Measurements from ENCODE around the gene MPPED2. TPM values are rescaled to one million over a fixed set of nuclear protein-coding genes. Genes with fewer than 3 reads are reported as not detected.

The MPPED2 gene
- total RNA-seq: 0.42 and 1.8 TPM in 2 replicates

GRCh38 chr11:30586251-30587144, at the start of gene MPPED2:
TSS of gene MPPED2 (minus strand) at chr11:30586353. CDS start at chr11:30580373, 5,980 bp downstream.
- TF ChIP-seq CTCF (IDR thresholded peaks at IDR 0.05; ENCODE audit: insufficient read depth, low read length, poor library complexity, severe bottlenecking): no peak
- Histone ChIP-seq H3K4me3 (ENCODE audit: low read depth, low read length) (peak within 1 kb of the TSS; percentile 53), H3K27me3 (ENCODE audit: control insufficient read depth, insufficient read depth, low read length) (peaks cover 31% of the 10 kb centered on the region), H3K36me3 (ENCODE audit: control insufficient read depth, insufficient read depth, low read length) (no peaks in the 10 kb centered on the region)
- DNase-seq (ENCODE audit: low read depth): no peak

- peak overlapping the region; percentile 33 for H3K4me3 ChIP-seq (ENCODE audit: low read depth, low read length)
- peak; percentile 26 for DNase-seq (ENCODE audit: low read depth)
- no peaks in the 10 kb centered on the region for H3K36me3 ChIP-seq (ENCODE audit: control insufficient read depth, insufficient read depth, low read length)
- no peak for TF ChIP-seq CTCF (IDR thresholded peaks at IDR 0.05; ENCODE audit: insufficient read depth, low read length, poor library complexity, severe bottlenecking)
- no peaks in the 10 kb centered on the region for H3K27me3 ChIP-seq (ENCODE audit: control insufficient read depth, insufficient read depth, low read length)
These were observed 49.3 kb upstream of the MPPED2 start for GRCh38 chr11:30635401-30635989.

- no peak for DNase-seq (ENCODE audit: low read depth)
- no peak for TF ChIP-seq CTCF (IDR thresholded peaks at IDR 0.05; ENCODE audit: insufficient read depth, low read length, poor library complexity, severe bottlenecking)
- H3K4me3 ChIP-seq (ENCODE audit: low read depth, low read length): no peak overlapping the region
- no peaks in the 10 kb centered on the region for H3K27me3 ChIP-seq (ENCODE audit: control insufficient read depth, insufficient read depth, low read length)
- H3K36me3 ChIP-seq (ENCODE audit: control insufficient read depth, insufficient read depth, low read length): no peaks in the 10 kb centered on the region
These were observed 45.0 kb upstream of the MPPED2 start for GRCh38 chr11:30631148-30631547.

GRCh38 chr11:30619767-30620166, 33.6 kb upstream of the MPPED2 start:
- no peak for DNase-seq (ENCODE audit: low read depth)
- Histone ChIP-seq H3K4me3 (ENCODE audit: low read depth, low read length) (no peak overlapping the region), H3K27me3 (ENCODE audit: control insufficient read depth, insufficient read depth, low read length) (no peaks in the 10 kb centered on the region), H3K36me3 (ENCODE audit: control insufficient read depth, insufficient read depth, low read length) (no peaks in the 10 kb centered on the region)
- no peak for TF ChIP-seq CTCF (IDR thresholded peaks at IDR 0.05; ENCODE audit: insufficient read depth, low read length, poor library complexity, severe bottlenecking)

- DNase-seq (ENCODE audit: low read depth): no peak
- H3K27me3 ChIP-seq (ENCODE audit: control insufficient read depth, insufficient read depth, low read length): no peaks in the 10 kb centered on the region
- H3K36me3 ChIP-seq (ENCODE audit: control insufficient read depth, insufficient read depth, low read length): no peaks in the 10 kb centered on the region
- TF ChIP-seq CTCF (IDR thresholded peaks at IDR 0.05; ENCODE audit: insufficient read depth, low read length, poor library complexity, severe bottlenecking): no peak
- no peak overlapping the region for H3K4me3 ChIP-seq (ENCODE audit: low read depth, low read length)
These were observed 31.6 kb upstream of the MPPED2 start for GRCh38 chr11:30617762-30618161.
